OCI-LY1 (cell line): ENCODE measurements around the gene DGKG.

Experiments used
- EZH2 ChIP-seq: fragments of 200-600 bp; sonication (generic), shearing (Covaris generic); IDR thresholded peaks from 2 replicates; pipeline ENCODE4 v1.8.0; 2017; ENCODE audit warnings: borderline replicate concordance, mixed run types, mild to moderate bottlenecking, antibody characterized with exemption, low read length, moderate library complexity, mixed read lengths
- TF ChIP-seq, protein P1 (sequence below): fragments of 200-600 bp; sonication (generic), shearing (Covaris generic); IDR thresholded peaks from 2 replicates; pipeline ENCODE4 v1.5.1; 2017; ENCODE audit warnings: mild to moderate bottlenecking, antibody characterized with exemption, low read length, moderate library complexity, mixed read lengths

GRCh38 chr3:186109897-186110803 lies 251.9 kb downstream of the DGKG start:
- TF ChIP-seq, protein P1, sequence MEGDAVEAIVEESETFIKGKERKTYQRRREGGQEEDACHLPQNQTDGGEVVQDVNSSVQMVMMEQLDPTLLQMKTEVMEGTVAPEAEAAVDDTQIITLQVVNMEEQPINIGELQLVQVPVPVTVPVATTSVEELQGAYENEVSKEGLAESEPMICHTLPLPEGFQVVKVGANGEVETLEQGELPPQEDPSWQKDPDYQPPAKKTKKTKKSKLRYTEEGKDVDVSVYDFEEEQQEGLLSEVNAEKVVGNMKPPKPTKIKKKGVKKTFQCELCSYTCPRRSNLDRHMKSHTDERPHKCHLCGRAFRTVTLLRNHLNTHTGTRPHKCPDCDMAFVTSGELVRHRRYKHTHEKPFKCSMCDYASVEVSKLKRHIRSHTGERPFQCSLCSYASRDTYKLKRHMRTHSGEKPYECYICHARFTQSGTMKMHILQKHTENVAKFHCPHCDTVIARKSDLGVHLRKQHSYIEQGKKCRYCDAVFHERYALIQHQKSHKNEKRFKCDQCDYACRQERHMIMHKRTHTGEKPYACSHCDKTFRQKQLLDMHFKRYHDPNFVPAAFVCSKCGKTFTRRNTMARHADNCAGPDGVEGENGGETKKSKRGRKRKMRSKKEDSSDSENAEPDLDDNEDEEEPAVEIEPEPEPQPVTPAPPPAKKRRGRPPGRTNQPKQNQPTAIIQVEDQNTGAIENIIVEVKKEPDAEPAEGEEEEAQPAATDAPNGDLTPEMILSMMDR, result no peak
- TF ChIP-seq EZH2, result no peak
